ENCODE results near the gene PDE4B. TPM values are rescaled to one million over a fixed set of nuclear protein-coding genes. Genes with fewer than 3 reads are reported as not detected.

PDE4B gene
- polyA plus RNA-seq, 1 donor from 2014 or later: 135 TPM

- Histone ChIP-seq H3K27me3 (ENCODE audit: insufficient read depth, low read depth, low read length) (no peaks in the 10 kb centered on the region), H3K9me3 (ENCODE audit: low read length) (no peaks in the 10 kb centered on the region), H3K4me3 (ENCODE audit: low read length) (no peak overlapping the region), H3K9me2 (ENCODE audit: insufficient read depth, low read length) (no peaks in the 10 kb centered on the region), H2AFZ (ENCODE audit: low read depth, low read length) (no peak overlapping the region), H3K4me2 (ENCODE audit: low read length) (no peak overlapping the region), H4K20me1 (ENCODE audit: insufficient read depth) (no peaks in the 10 kb centered on the region), H3K36me3 (ENCODE audit: insufficient read depth, low read length) (no peaks in the 10 kb centered on the region), H3F3A (ENCODE audit: insufficient read depth, low read length, poor library complexity, severe bottlenecking) (no peaks in the 10 kb centered on the region), H3K27ac (ENCODE audit: low read length) (no peak overlapping the region), H3K9ac (ENCODE audit: low read length) (no peak overlapping the region), H3K79me2 (replicated peaks; ENCODE audit: insufficient read depth, low read length) (no peaks in the 10 kb centered on the region)
- TF ChIP-seq RAD21 (conservative IDR thresholded peaks at IDR 0.05) (no peak), REST (IDR thresholded peaks at IDR 0.05; ENCODE audit: borderline replicate concordance) (no peak), SMC3 (conservative IDR thresholded peaks at IDR 0.05; ENCODE audit: poor library complexity) (no peak), MXI1 (conservative IDR thresholded peaks at IDR 0.05; ENCODE audit: poor library complexity, severe bottlenecking) (no peak), POLR2AphosphoS5 (IDR thresholded peaks at IDR 0.05) (no peak), TAF1 (IDR thresholded peaks at IDR 0.05; ENCODE audit: low read depth) (no peak), CTCF (IDR thresholded peaks at IDR 0.05; ENCODE audit: poor library complexity, severe bottlenecking) (no peak), EP300 (conservative IDR thresholded peaks at IDR 0.05; ENCODE audit: poor library complexity, severe bottlenecking) (no peak)
Observed at GRCh38 chr1:66288048-66288447, 495.4 kb downstream of the PDE4B start.

GRCh38 chr1:66290761-66291530 lies 498.3 kb downstream of the PDE4B start:
- TF ChIP-seq CTCF (IDR thresholded peaks at IDR 0.05; ENCODE audit: poor library complexity, severe bottlenecking): no peak
- no peak for TF ChIP-seq TAF1 (IDR thresholded peaks at IDR 0.05; ENCODE audit: low read depth)
- no peak for TF ChIP-seq POLR2AphosphoS5 (IDR thresholded peaks at IDR 0.05)
- TF ChIP-seq SMC3 (conservative IDR thresholded peaks at IDR 0.05; ENCODE audit: poor library complexity): no peak
- no peak for TF ChIP-seq EP300 (conservative IDR thresholded peaks at IDR 0.05; ENCODE audit: poor library complexity, severe bottlenecking)
- no peak for TF ChIP-seq REST (IDR thresholded peaks at IDR 0.05; ENCODE audit: borderline replicate concordance)
- no peak for TF ChIP-seq RAD21 (conservative IDR thresholded peaks at IDR 0.05)
- TF ChIP-seq MXI1 (conservative IDR thresholded peaks at IDR 0.05; ENCODE audit: poor library complexity, severe bottlenecking): no peak
- TF ChIP-seq EZH2 (IDR thresholded peaks at IDR 0.05; ENCODE audit: borderline replicate concordance, insufficient read depth, low read length, poor library complexity, severe bottlenecking): no peak

More at GRCh38 chr1:66290761-66291530, 498.3 kb downstream of the PDE4B start:
- Histone ChIP-seq H3K9me2 (ENCODE audit: insufficient read depth, low read length) (no peaks in the 10 kb centered on the region), H4K20me1 (ENCODE audit: insufficient read depth) (no peaks in the 10 kb centered on the region), H3K36me3 (ENCODE audit: insufficient read depth, low read length) (no peaks in the 10 kb centered on the region), H3K79me2 (replicated peaks; ENCODE audit: insufficient read depth, low read length) (no peaks in the 10 kb centered on the region), H2AFZ (ENCODE audit: low read depth, low read length) (no peak overlapping the region), H3K27me3 (ENCODE audit: insufficient read depth, low read depth, low read length) (no peaks in the 10 kb centered on the region), H3K9ac (ENCODE audit: low read length) (no peak overlapping the region), H3K9me3 (ENCODE audit: low read length) (no peaks in the 10 kb centered on the region), H3F3A (ENCODE audit: insufficient read depth, low read length, poor library complexity, severe bottlenecking) (no peaks in the 10 kb centered on the region), H3K4me2 (ENCODE audit: low read length) (no peak overlapping the region), H3K27ac (ENCODE audit: low read length) (no peak overlapping the region), H3K4me3 (ENCODE audit: low read length) (no peak overlapping the region)

Measured in neural cell (in vitro differentiated cells).